ENCODE measurements around the gene CTNNBL1. TPM values are rescaled to one million over a fixed set of nuclear protein-coding genes. Genes with fewer than 3 reads are reported as not detected.

Gene CTNNBL1
- total RNA-seq, 2 donors from 2014 or later, result 36.6 to 50.7 TPM

DNA sequence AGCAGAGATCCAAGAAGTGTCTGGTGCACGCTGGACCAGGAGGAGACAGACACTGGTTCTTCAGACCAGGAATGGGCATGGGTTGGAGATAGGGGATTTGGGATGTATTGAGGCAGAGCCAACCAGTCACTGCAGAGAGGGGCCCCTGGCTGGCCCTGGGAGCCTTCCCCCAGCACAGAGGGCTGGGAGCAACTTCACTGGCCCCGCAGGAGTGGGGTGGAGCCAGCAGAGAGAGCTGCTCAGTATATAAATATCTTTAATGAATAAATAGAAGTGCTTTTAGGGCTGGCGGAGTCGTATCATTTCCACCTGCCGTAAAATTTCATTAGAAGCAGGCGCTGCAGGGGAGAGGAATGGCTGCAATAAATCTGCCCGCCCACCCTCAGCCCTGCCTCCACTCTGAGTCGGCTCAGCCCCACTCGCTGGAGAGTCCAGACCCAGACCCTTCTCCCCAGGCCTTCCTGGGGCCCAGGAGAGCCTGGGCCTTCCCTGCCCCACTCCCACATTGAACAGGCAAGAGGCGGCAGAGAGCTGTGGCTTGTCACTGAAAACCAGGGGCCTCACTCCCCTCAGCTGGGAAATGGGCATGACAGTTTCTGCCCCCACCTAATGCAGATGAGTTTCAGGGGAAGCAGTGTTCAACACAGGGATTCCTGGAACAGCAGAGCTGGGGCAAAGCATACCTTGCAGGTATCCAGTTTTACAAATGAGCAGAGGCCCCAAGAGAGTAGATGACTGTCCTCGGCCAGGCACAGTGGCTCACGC, 185.2 kb downstream of the CTNNBL1 start:
- Histone ChIP-seq H3K27me3 (no peaks in the 10 kb centered on the region), H3K4me1 (no peaks in the 10 kb centered on the region), H3K36me3 (no peaks in the 10 kb centered on the region), H3K9ac (ENCODE audit: low read depth in 2 of 2, low read length in 2 of 2) (no peak overlapping the region), H3K9me3 (no peaks in the 10 kb centered on the region), H3K27ac (no peak overlapping the region), H3K4me3 (no peak overlapping the region)
- intact Hi-C loops (cut with DNase I), result no loop called here
- TF ChIP-seq, protein P1, sequence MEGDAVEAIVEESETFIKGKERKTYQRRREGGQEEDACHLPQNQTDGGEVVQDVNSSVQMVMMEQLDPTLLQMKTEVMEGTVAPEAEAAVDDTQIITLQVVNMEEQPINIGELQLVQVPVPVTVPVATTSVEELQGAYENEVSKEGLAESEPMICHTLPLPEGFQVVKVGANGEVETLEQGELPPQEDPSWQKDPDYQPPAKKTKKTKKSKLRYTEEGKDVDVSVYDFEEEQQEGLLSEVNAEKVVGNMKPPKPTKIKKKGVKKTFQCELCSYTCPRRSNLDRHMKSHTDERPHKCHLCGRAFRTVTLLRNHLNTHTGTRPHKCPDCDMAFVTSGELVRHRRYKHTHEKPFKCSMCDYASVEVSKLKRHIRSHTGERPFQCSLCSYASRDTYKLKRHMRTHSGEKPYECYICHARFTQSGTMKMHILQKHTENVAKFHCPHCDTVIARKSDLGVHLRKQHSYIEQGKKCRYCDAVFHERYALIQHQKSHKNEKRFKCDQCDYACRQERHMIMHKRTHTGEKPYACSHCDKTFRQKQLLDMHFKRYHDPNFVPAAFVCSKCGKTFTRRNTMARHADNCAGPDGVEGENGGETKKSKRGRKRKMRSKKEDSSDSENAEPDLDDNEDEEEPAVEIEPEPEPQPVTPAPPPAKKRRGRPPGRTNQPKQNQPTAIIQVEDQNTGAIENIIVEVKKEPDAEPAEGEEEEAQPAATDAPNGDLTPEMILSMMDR (IDR thresholded peaks at IDR 0.05), result no peak
- no peak for DNase-seq

DNA sequence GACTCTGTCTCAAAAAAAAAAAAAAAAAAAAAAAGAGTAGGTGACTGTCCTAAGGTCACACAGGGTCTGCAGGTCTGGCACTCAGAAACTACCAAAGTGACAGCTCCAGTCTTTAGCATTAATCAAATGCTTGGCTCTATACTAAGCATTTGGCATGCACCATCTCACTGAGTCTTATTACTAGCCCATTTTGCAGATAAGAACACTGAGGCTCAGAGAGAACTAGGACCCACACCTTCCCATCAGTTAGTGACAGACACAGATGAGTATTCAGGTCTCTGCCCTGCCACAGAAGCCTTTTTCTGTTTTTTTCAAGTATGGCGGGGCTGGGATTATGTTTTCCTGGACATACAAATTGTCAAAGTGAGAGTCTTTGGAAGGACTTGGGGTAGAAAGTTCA, 186.0 kb downstream of the CTNNBL1 start:
- Histone ChIP-seq H3K27me3 (no peaks in the 10 kb centered on the region), H3K9me3 (no peaks in the 10 kb centered on the region), H3K4me3 (no peak overlapping the region), H3K9ac (ENCODE audit: low read depth in 2 of 2, low read length in 2 of 2) (no peak overlapping the region), H3K36me3 (no peaks in the 10 kb centered on the region), H3K4me1 (no peaks in the 10 kb centered on the region), H3K27ac (no peak overlapping the region)
- intact Hi-C loops (cut with DNase I), result no loop called here
- TF ChIP-seq, protein P1 (IDR thresholded peaks at IDR 0.05), result no peak
- no peak for DNase-seq

DNA sequence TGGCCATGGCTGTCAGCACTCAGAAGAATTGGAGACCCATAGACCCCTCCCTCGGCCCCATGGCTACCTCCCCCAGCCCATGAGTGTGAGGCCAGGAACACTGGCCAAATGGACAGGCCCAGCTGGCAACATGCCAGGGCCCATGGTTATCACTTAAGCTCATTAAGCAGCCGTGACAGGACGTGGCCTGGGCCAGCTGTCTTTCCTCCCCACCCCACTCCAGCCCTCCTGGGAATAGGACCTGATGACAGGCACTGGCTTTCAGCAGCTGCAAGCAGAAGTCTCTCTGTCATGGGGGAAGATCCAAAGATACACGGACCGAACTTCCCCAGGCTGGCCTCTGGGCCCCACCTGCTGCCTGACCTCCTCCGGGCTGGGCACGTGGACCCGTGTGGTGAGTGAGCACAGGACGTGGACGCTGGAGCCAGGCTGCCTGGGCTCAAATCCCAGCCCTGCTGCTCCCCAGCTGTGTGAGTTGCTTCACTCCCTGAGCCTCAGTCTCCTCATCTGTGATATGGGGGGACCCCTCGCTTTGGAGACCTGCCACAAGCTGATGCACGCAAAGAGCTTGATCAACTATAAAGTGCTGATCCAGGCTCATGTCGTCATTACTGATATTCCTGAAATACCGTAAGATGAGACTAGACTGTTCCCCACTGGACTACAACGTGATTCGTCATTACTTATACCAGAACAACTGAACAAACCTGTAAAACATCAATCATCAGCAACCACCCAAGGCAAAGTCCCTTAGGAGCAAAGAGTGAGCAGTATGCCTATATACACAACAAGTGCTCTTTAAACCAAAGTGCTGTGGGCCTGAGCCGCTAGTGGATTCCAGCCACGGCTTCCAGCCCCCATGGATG, 187.1 kb downstream of the CTNNBL1 start:
- H3K36me3 ChIP-seq, result no peaks in the 10 kb centered on the region
- H3K9ac ChIP-seq (ENCODE audit: low read depth in 2 of 2, low read length in 2 of 2), result no peak overlapping the region
- intact Hi-C loops (cut with DNase I), result no loop called here
- H3K4me1 ChIP-seq, result no peaks in the 10 kb centered on the region
- H3K27me3 ChIP-seq, result no peaks in the 10 kb centered on the region
- TF ChIP-seq, protein P1 (IDR thresholded peaks at IDR 0.05), result no peak
- no peaks in the 10 kb centered on the region for H3K9me3 ChIP-seq
- DNase-seq, result no peak
- H3K27ac ChIP-seq, result no peak overlapping the region
- H3K4me3 ChIP-seq, result no peak overlapping the region

DNA sequence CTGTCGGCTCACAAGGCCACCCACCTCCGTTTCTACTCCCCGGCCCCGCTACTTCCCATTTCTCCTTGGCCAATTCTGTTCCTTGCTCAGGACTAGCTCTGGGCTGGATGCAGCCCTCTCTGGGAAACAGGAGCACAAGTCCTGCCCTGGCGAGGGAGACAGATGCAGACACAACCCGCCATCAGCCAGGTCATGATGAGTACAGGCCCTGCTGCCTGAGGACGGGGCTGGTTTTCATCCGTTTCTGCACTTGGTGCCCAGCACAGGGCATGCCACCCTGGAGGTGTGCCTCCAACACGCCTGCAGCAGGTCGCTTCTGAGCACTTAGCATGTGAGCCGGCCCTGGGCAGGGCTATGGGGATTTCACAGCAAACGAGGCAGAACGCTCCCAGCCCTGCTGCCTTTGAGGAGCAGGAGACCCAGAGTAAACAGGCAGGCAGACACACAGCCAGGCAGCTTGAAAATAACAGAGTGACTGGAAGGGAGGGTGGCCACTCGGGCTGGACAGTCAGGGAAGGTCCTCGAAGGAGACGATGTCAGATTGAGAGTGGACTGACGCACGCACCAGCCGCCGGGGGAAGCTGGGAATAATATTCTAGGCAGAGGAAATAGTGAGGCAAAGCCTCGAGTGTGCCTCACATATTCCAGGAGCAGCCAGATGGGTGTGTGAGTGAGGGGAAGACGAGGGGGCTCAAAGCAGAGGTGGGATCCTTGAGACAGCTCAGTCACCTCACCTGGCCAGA, 187.9 kb downstream of the CTNNBL1 start:
- TF ChIP-seq, protein P1 (IDR thresholded peaks at IDR 0.05), result no peak
- no peak for DNase-seq

GRCh38 chr20:37882961-37883712, 189.3 kb downstream of the CTNNBL1 start:
- H3K4me1 ChIP-seq, result no peaks in the 10 kb centered on the region
- no peaks in the 10 kb centered on the region for H3K27me3 ChIP-seq
- H3K4me3 ChIP-seq, result no peak overlapping the region
- H3K9ac ChIP-seq (ENCODE audit: low read depth in 2 of 2, low read length in 2 of 2), result no peak overlapping the region
- H3K36me3 ChIP-seq, result no peaks in the 10 kb centered on the region
- no peak overlapping the region for H3K27ac ChIP-seq
- no peaks in the 10 kb centered on the region for H3K9me3 ChIP-seq
- DNase-seq, result no peak
- intact Hi-C loops (cut with DNase I), result no loop called here
- TF ChIP-seq, protein P1 (IDR thresholded peaks at IDR 0.05), result no peak

More for the DNA sequence above, 187.9 kb downstream of the CTNNBL1 start:
- no peak overlapping the region for H3K9ac ChIP-seq (ENCODE audit: low read depth in 2 of 2, low read length in 2 of 2)
- H3K4me3 ChIP-seq, result no peak overlapping the region
- no peak overlapping the region for H3K27ac ChIP-seq
- no peaks in the 10 kb centered on the region for H3K9me3 ChIP-seq
- H3K36me3 ChIP-seq, result no peaks in the 10 kb centered on the region
- no peaks in the 10 kb centered on the region for H3K4me1 ChIP-seq
- intact Hi-C loops (cut with DNase I), result no loop called here
- H3K27me3 ChIP-seq, result no peaks in the 10 kb centered on the region

Data from colonic mucosa (tissue), 4 donors.